Astrocyte (in vitro differentiated cells and primary cell): ENCODE data around the gene OVOL3.

Source experiments
- EZH2 ChIP-seq: IDR thresholded peaks from 2 replicates; pipeline ENCODE4 v1.6.1; 2012; ENCODE audit warnings: mild to moderate bottlenecking, low read length, inconsistent platforms; ENCODE audit not compliant: insufficient read depth
- TF ChIP-seq, protein P1 (sequence below): IDR thresholded peaks from 2 replicates; pipeline ENCODE4 v1.5.1; 2011; ENCODE audit warnings: low read depth, mild to moderate bottlenecking, inconsistent platforms, low read length, moderate library complexity; ENCODE audit not compliant: insufficient read depth

GRCh38 chr19:36110487-36111199 lies at the start of gene OVOL3:
- TF ChIP-seq, protein P1, sequence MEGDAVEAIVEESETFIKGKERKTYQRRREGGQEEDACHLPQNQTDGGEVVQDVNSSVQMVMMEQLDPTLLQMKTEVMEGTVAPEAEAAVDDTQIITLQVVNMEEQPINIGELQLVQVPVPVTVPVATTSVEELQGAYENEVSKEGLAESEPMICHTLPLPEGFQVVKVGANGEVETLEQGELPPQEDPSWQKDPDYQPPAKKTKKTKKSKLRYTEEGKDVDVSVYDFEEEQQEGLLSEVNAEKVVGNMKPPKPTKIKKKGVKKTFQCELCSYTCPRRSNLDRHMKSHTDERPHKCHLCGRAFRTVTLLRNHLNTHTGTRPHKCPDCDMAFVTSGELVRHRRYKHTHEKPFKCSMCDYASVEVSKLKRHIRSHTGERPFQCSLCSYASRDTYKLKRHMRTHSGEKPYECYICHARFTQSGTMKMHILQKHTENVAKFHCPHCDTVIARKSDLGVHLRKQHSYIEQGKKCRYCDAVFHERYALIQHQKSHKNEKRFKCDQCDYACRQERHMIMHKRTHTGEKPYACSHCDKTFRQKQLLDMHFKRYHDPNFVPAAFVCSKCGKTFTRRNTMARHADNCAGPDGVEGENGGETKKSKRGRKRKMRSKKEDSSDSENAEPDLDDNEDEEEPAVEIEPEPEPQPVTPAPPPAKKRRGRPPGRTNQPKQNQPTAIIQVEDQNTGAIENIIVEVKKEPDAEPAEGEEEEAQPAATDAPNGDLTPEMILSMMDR, result no peak
- TF ChIP-seq EZH2, result no peak
